Neural cell (in vitro differentiated cells): Measurements from ENCODE around the gene DNAJB12. TPM values are rescaled to one million over a fixed set of nuclear protein-coding genes. Genes with fewer than 3 reads are reported as not detected.

Experiments used
- H2AFZ ChIP-seq: fragments of 200-600, 300-800 bp; sonication (generic), shearing (Covaris generic); 2 replicates; pipeline ENCODE4 v1.6.0; 2014; ENCODE audit warnings: low read depth, mild to moderate bottlenecking, antibody characterized with exemption, low read length, moderate library complexity
- H3F3A ChIP-seq: fragments of 200-600 bp; shearing (Covaris generic); 2 replicates; pipeline ENCODE4 v1.6.1; 2016; ENCODE audit warnings: mild to moderate bottlenecking, moderate library complexity, mixed read lengths, antibody characterized with exemption, low read length; ENCODE audit not compliant: insufficient read depth, poor library complexity, severe bottlenecking
- H3K27ac ChIP-seq: fragments of 200-600, 300-800 bp; sonication (generic), shearing (Covaris generic); 2 replicates; pipeline ENCODE4 v1.5.1; 2014; ENCODE audit warnings: mild to moderate bottlenecking, low read length, moderate library complexity
- H3K27me3 ChIP-seq: fragments of 300-800, 200-600 bp; sonication (generic), shearing (Covaris generic); 2 replicates; pipeline ENCODE4 v1.6.0; 2014; ENCODE audit warnings: mild to moderate bottlenecking, low read depth, low read length, moderate library complexity; ENCODE audit not compliant: insufficient read depth
- H3K36me3 ChIP-seq: fragments of 300-800, 200-600 bp; sonication (generic), shearing (Covaris generic); 2 replicates; pipeline ENCODE4 v1.5.1; 2014; ENCODE audit warnings: mild to moderate bottlenecking, antibody characterized with exemption, low read length, moderate library complexity; ENCODE audit not compliant: insufficient read depth
- H3K4me2 ChIP-seq: fragments of 300-800, 200-600 bp; sonication (generic), shearing (Covaris generic); 2 replicates; pipeline ENCODE4 v1.6.0; 2014; ENCODE audit warnings: mild to moderate bottlenecking, low read length
- H3K4me3 ChIP-seq: fragments of 300-800, 200-600 bp; sonication (generic), shearing (Covaris generic); 2 replicates; pipeline ENCODE4 v1.5.1; 2014; ENCODE audit warnings: mild to moderate bottlenecking, low read length, moderate library complexity
- H3K79me2 ChIP-seq: fragments of 200-600 bp; shearing (Covaris generic); replicated peaks from 2 replicates; pipeline ENCODE4 v1.6.0; 2014; ENCODE audit warnings: mild to moderate bottlenecking, low read length, moderate library complexity; ENCODE audit not compliant: insufficient read depth
- H3K9ac ChIP-seq: fragments of 300-800, 200-600 bp; sonication (generic), shearing (Covaris generic); 2 replicates; pipeline ENCODE4 v1.6.1; 2016; ENCODE audit warnings: mild to moderate bottlenecking, low read length, mixed read lengths
- H3K9me2 ChIP-seq: fragments of 200-600 bp; shearing (Covaris generic); 2 replicates; pipeline ENCODE4 v1.6.1; 2016; ENCODE audit warnings: mild to moderate bottlenecking, low read length, mixed read lengths; ENCODE audit not compliant: insufficient read depth
- H3K9me3 ChIP-seq: fragments of 200-600, 300-800 bp; sonication (generic), shearing (Covaris generic); 2 replicates; pipeline ENCODE4 v1.6.1; 2016; ENCODE audit warnings: mild to moderate bottlenecking, mixed run types, low read length, moderate library complexity, mixed read lengths
- H4K20me1 ChIP-seq: fragments of 200-600 bp; shearing (Covaris generic); 2 replicates; pipeline ENCODE4 v1.6.1; 2016; ENCODE audit warnings: mild to moderate bottlenecking, mixed run types; ENCODE audit not compliant: insufficient read depth
- EP300 ChIP-seq: fragments of 450-650 bp; conservative IDR thresholded peaks from 2 replicates; pipeline ENCODE4 v1.6.1; 2014; ENCODE audit warnings: antibody characterized with exemption, mild to moderate bottlenecking, moderate library complexity; ENCODE audit not compliant: poor library complexity, severe bottlenecking
- EZH2 ChIP-seq: fragments of 200-600, 300-800 bp; shearing (Covaris generic), sonication (generic); IDR thresholded peaks from 2 replicates; pipeline ENCODE4 v1.6.1; 2014; ENCODE audit warnings: antibody characterized with exemption, low read length, borderline replicate concordance, mild to moderate bottlenecking; ENCODE audit not compliant: insufficient read depth, poor library complexity, severe bottlenecking
- MXI1 ChIP-seq: fragments of 450-650 bp; conservative IDR thresholded peaks from 2 replicates; pipeline ENCODE4 v1.6.1; 2014; ENCODE audit warnings: antibody characterized with exemption, mild to moderate bottlenecking; ENCODE audit not compliant: poor library complexity, severe bottlenecking
- POLR2AphosphoS5 ChIP-seq: IDR thresholded peaks from 2 replicates; pipeline ENCODE4 v1.6.1; 2012
- RAD21 ChIP-seq: fragments of 450-650 bp; conservative IDR thresholded peaks from 2 replicates; pipeline ENCODE4 v1.6.1; 2014; ENCODE audit warnings: antibody characterized with exemption, mild to moderate bottlenecking, moderate library complexity
- SMC3 ChIP-seq: fragments of 450-650 bp; conservative IDR thresholded peaks from 2 replicates; pipeline ENCODE4 v1.6.1; 2014; ENCODE audit warnings: antibody characterized with exemption, mild to moderate bottlenecking, moderate library complexity; ENCODE audit not compliant: poor library complexity
- TAF1 ChIP-seq: IDR thresholded peaks from 2 replicates; pipeline ENCODE4 v1.6.1; 2012; ENCODE audit warnings: low read depth
- polyA plus RNA-seq: library from polyadenylated mRNA; depleted of rRNA; stranded (reverse); fragments of >200 nt; gene quantifications from 2 replicates; pipeline ENCODE4 v1.2.3, GENCODE V29; 2014
- TF ChIP-seq, protein P1 (sequence below): IDR thresholded peaks from 2 replicates; pipeline ENCODE4 v1.6.1; 2012; ENCODE audit warnings: borderline replicate concordance
- TF ChIP-seq, protein P2 (sequence below): fragments of 450-650 bp; IDR thresholded peaks from 2 replicates; pipeline ENCODE4 v1.5.1; 2014; ENCODE audit warnings: antibody characterized with exemption, mild to moderate bottlenecking, moderate library complexity; ENCODE audit not compliant: poor library complexity, severe bottlenecking

Gene DNAJB12
- polyA plus RNA-seq, 1 donor from 2014 or later, result 24.5 TPM

DNA sequence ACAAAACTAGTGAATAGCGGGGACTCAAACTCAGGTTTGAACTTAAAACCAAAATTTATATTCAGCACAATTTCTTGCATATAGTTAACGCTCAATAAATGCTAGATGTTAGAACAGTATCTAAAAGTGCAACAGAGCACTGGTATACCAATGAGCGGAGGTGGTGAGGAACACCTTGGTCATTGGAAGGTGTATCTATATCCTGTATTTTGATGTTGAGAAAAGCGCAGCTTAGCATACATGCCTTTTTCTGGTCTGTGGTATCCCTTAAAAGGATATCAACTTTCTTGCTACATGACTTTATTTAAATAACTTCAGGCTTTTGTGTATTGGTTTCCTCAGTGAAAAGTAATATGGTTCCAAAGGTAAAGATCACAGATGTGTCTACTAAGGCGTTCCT, 33.3 kb upstream of the DNAJB12 start:
- Histone ChIP-seq H3K9ac (no peak overlapping the region), H2AFZ (no peak overlapping the region), H3K4me2 (no peak overlapping the region), H3K4me3 (no peak overlapping the region), H3K27ac (no peak overlapping the region), H3K9me3 (no peaks in the 10 kb centered on the region), H3K79me2 (no peaks in the 10 kb centered on the region), H3F3A (no peaks in the 10 kb centered on the region), H3K27me3 (no peaks in the 10 kb centered on the region), H4K20me1 (no peaks in the 10 kb centered on the region), H3K9me2 (no peaks in the 10 kb centered on the region), H3K36me3 (no peaks in the 10 kb centered on the region)
- TF ChIP-seq TAF1 (no peak), EP300 (no peak), EZH2 (no peak), POLR2AphosphoS5 (no peak), MXI1 (no peak), SMC3 (no peak), RAD21 (no peak)
- TF ChIP-seq, protein P1, sequence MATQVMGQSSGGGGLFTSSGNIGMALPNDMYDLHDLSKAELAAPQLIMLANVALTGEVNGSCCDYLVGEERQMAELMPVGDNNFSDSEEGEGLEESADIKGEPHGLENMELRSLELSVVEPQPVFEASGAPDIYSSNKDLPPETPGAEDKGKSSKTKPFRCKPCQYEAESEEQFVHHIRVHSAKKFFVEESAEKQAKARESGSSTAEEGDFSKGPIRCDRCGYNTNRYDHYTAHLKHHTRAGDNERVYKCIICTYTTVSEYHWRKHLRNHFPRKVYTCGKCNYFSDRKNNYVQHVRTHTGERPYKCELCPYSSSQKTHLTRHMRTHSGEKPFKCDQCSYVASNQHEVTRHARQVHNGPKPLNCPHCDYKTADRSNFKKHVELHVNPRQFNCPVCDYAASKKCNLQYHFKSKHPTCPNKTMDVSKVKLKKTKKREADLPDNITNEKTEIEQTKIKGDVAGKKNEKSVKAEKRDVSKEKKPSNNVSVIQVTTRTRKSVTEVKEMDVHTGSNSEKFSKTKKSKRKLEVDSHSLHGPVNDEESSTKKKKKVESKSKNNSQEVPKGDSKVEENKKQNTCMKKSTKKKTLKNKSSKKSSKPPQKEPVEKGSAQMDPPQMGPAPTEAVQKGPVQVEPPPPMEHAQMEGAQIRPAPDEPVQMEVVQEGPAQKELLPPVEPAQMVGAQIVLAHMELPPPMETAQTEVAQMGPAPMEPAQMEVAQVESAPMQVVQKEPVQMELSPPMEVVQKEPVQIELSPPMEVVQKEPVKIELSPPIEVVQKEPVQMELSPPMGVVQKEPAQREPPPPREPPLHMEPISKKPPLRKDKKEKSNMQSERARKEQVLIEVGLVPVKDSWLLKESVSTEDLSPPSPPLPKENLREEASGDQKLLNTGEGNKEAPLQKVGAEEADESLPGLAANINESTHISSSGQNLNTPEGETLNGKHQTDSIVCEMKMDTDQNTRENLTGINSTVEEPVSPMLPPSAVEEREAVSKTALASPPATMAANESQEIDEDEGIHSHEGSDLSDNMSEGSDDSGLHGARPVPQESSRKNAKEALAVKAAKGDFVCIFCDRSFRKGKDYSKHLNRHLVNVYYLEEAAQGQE, result no peak
- TF ChIP-seq, protein P2, sequence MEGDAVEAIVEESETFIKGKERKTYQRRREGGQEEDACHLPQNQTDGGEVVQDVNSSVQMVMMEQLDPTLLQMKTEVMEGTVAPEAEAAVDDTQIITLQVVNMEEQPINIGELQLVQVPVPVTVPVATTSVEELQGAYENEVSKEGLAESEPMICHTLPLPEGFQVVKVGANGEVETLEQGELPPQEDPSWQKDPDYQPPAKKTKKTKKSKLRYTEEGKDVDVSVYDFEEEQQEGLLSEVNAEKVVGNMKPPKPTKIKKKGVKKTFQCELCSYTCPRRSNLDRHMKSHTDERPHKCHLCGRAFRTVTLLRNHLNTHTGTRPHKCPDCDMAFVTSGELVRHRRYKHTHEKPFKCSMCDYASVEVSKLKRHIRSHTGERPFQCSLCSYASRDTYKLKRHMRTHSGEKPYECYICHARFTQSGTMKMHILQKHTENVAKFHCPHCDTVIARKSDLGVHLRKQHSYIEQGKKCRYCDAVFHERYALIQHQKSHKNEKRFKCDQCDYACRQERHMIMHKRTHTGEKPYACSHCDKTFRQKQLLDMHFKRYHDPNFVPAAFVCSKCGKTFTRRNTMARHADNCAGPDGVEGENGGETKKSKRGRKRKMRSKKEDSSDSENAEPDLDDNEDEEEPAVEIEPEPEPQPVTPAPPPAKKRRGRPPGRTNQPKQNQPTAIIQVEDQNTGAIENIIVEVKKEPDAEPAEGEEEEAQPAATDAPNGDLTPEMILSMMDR, result no peak

DNA sequence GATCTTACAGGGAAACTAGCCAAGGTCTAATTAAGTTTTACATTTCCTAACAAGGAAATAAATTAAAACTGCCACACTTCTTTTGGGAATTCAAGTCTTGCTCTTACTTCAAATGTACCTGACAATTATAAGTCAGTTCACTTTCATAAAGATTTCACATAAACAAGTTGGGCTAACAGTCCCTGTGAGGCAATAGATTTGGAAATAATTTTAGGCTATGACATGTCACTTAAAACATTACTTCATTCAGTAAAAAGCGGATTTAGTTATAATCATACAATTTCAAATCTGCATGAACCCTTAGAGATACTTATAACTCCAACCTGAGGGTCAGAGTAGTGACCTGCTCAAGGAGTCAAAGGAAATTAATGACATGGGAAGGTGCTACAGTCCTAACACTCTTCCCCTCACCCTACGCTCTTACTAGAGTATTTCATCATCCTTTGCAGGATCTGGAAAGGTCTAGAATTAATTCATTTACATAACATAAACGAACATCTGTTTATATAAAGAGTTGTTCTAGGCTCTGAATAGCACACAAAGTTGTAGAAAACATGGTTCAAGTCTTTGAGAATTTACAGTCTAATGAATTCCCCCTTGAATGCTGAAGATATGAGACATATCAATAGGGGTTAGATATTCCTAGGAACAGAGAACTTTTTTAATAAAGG, 32.3 kb upstream of the DNAJB12 start:
- H3K4me2 ChIP-seq, result no peak overlapping the region
- H3K36me3 ChIP-seq, result no peaks in the 10 kb centered on the region
- no peaks in the 10 kb centered on the region for H4K20me1 ChIP-seq
- no peaks in the 10 kb centered on the region for H3K9me2 ChIP-seq
- TF ChIP-seq, protein P2, result no peak
- TF ChIP-seq RAD21 (no peak), EZH2 (no peak), MXI1 (no peak), TAF1 (no peak), POLR2AphosphoS5 (no peak), EP300 (no peak)
- no peak overlapping the region for H3K4me3 ChIP-seq
- no peaks in the 10 kb centered on the region for H3K79me2 ChIP-seq
- no peak overlapping the region for H3K9ac ChIP-seq
- H2AFZ ChIP-seq, result no peak overlapping the region
- H3K27me3 ChIP-seq, result no peaks in the 10 kb centered on the region
- H3K27ac ChIP-seq, result no peak overlapping the region
- no peaks in the 10 kb centered on the region for H3F3A ChIP-seq
- no peaks in the 10 kb centered on the region for H3K9me3 ChIP-seq
